ENCODE data around the gene SMURF1. TPM values are rescaled to one million over a fixed set of nuclear protein-coding genes. Genes with fewer than 3 reads are reported as not detected.

The SMURF1 gene
- total RNA-seq, 1 donor from 2014 or later, result 12.1 TPM

- DNase-seq (ENCODE audit: low read depth in 2 of 2), result no peak
Observed at GRCh38 chr7:99098286-99098823, 45.6 kb downstream of the SMURF1 start.

DNA sequence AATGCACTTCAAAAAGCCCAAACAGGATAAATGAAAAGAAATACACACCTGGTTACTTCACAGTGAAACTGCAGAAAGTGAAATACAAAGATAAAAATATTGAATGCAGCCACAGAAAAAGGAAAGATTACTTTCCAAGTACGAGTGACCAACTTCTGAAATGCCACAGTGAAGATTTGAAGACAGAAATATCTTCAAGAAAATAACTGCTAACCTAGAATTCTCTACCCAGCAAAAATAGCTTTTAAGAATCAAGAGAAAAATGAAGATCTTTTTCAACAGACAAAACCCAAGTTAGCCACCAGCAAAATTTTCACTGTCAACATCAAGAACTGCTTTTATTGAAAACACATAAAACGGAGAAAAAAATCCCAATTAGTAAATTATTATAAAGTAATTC lies 46.2 kb downstream of the SMURF1 start:
- no peak for DNase-seq (ENCODE audit: low read depth in 2 of 2)

- no peak for DNase-seq (ENCODE audit: low read depth in 2 of 2)
Observed at GRCh38 chr7:99096124-99096887, 47.6 kb downstream of the SMURF1 start.

GRCh38 chr7:99095698-99096097 lies 48.2 kb downstream of the SMURF1 start:
- DNase-seq (ENCODE audit: low read depth in 2 of 2), result no peak

- no peak for DNase-seq (ENCODE audit: low read depth in 2 of 2)
Observed at GRCh38 chr7:99094401-99094800, 49.5 kb downstream of the SMURF1 start.

DNA sequence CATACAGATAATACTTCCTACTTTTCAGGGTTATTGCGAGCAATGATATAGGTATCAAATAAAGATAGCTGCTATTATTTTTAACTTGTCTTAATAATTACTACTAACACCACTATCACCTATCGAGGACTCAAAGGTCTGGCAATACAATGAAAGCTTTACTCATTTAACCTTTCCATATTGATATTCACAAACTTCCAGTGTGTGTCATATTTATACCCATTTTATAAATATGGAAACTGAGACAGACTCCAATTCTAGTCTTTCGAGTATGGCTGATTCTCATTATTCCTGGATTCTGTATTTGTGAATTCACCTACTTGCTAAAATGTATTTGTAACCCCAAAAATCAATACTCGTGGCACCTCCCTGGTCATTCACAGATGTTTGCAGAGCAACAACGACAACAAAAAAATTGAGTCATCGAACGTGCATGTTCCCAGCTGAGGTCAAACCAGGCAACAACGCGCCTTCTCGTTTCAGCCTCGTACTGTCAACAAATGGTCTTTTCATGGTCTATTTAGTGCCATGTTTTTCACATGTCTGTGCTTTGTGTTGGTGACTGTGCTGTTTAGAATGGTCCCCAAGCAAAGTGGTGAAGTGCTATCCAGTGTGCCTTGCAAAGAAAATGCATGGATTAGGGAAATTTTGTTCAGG lies 51.7 kb downstream of the SMURF1 start:
- DNase-seq (ENCODE audit: low read depth in 2 of 2), result no peak

DNA sequence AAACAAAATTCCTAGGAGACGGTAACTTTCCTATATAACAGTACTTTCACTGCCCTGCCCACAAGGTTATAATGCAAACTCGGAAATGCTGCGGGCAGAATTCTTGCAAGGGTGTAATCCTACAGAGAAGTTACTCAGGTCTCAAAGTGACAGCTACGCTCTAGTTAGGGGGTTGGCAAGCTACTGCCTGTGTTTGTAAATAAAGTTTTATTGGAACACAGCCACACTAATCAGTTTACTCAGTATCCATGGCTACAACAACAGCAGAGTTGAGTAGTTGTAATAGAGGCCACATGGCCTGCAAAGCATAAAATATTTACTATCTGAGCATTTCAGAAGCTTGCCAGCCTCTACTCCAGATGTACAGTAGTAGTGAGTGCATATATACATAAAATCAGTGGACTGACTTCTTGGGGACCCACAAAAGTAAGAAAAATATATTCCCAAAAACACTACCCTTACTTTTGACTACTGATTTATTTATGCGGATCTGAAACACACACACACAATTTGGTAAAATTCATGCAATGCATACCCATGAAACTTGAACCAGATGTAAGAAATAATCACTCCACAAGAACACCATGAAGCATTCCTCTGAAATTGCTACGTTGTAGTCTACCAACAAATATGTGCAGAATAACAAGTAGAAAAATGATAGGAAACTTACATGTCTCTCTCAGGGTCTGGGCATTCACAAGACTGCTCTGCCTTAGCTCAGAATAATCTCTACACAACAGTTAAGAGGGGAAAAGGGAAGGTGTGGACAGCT lies 53.0 kb downstream of the SMURF1 start:
- no peak for DNase-seq (ENCODE audit: low read depth in 2 of 2)

GRCh38 chr7:99089914-99090629 lies 53.8 kb downstream of the SMURF1 start:
- no peak for DNase-seq (ENCODE audit: low read depth in 2 of 2)

GRCh38 chr7:99086944-99087343 lies 57.0 kb downstream of the SMURF1 start:
- DNase-seq (ENCODE audit: low read depth in 2 of 2), result no peak

DNA sequence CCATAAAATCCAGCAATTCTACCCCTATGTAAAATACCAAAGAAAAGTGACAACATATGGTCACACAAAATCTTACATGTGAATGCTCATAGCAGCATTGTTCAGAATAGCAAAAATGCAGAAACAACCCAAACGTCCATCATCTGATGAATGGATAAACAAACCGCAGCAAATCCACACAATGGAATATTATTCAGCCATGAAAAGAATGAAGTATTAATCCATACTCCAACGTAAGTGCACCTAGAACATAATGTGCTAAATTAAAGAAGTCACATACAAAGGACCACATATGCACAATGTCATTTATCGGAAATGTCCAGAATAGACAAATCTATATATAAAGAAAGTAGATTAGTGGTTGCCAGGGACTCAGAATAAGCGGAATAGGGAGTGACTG lies 57.4 kb downstream of the SMURF1 start:
- DNase-seq (ENCODE audit: low read depth in 2 of 2), result no peak

- no peak for DNase-seq (ENCODE audit: low read depth in 2 of 2)
Observed at GRCh38 chr7:99083733-99084132, 60.2 kb downstream of the SMURF1 start.

GRCh38 chr7:99083068-99083651 lies 60.7 kb downstream of the SMURF1 start:
- no peak for DNase-seq (ENCODE audit: low read depth in 2 of 2)

- peak in 1 of 2 donors; percentile 56 for DNase-seq (ENCODE audit: low read depth in 2 of 2)
Observed at GRCh38 chr7:99080679-99081078, 63.2 kb downstream of the SMURF1 start.

GRCh38 chr7:99079104-99079503 lies 64.8 kb downstream of the SMURF1 start:
- DNase-seq (ENCODE audit: low read depth in 2 of 2), result no peak

- DNase-seq (ENCODE audit: low read depth in 2 of 2), result no peak
Observed at GRCh38 chr7:99078416-99078815, 65.5 kb downstream of the SMURF1 start.

GRCh38 chr7:99076615-99077014 lies 67.3 kb downstream of the SMURF1 start:
- DNase-seq (ENCODE audit: low read depth in 2 of 2), result no peak

GRCh38 chr7:99073839-99074446 lies 70.0 kb downstream of the SMURF1 start:
- DNase-seq (ENCODE audit: low read depth in 2 of 2), result no peak

GRCh38 chr7:99072126-99072525 lies 71.8 kb downstream of the SMURF1 start:
- DNase-seq (ENCODE audit: low read depth in 2 of 2), result no peak

GRCh38 chr7:99070361-99070760 lies 73.5 kb downstream of the SMURF1 start:
- DNase-seq (ENCODE audit: low read depth in 2 of 2), result no peak

- DNase-seq (ENCODE audit: low read depth in 2 of 2), result no peak
Observed at GRCh38 chr7:99061001-99061776, 82.7 kb downstream of the SMURF1 start.
